Measurements from ENCODE around the gene MINDY1.

The MINDY1 gene

DNA sequence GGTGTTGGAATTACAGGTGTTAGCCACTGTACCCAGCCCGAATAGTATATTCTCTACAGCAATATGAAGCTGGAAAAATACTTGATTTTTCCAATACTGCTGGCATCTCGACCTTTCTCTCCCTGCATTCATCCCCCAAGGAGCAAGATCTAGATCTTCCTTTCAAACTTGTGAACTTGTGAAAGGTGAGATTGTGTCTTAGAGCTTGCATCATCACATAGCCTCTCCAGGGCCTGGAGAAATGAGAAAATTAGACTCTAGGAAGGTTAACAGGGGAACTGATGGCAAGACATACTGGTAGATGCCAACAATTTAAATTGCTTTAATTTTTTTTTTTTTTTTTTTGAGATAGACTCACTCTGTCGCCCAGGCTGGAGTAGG lies 3.6 kb upstream of the MINDY1 start:
- no peak for DNase-seq

DNA sequence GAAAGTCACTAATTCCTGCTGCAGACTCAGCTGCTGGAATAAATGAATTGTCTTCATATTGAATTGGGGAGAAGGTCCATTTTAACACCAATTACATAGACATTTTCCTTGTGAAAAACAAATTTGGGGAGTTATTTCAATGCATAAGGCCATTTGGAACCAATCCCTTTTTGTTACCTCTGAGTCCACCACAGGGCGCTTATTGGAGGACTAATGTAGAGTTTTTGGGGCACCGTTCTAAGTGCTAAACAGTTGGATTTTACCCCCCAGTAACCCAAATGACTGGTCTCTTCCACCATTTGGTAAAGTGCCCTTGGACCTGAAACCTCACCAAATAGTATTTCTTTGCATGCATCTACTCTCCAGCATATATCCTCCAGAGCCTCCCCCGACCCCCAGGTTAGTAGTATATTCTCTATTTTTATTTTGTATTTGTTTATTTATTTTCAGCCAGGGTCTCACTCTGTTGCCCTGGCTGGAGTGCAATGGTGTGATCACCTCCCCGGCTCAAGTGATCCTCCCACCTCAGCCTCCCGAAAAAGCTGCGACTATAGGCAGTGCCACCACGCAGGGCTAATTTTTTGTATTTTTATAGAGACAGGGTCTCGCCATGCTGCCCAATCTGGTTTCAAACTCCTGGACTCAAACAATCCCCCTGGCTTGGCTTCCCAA lies 3.1 kb upstream of the MINDY1 start:
- no peak for DNase-seq

DNA sequence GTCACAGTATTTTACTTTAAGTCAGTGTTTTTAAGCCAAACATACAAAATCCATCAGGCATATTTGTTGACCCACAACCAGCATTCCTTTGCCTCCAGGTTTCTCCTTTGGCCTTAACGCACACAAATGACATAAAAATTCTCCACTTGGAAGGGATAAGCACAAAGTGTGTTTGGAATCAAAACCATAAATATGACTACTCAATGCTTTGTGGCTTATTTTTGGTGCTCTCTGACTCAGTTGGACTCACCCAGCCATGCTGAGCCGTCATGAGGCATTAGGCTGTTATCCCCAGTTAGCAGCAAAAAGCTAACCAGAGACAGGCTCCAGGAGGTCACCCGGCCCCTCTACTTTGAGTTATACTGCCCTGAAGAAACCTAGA lies 2.5 kb upstream of the MINDY1 start:
- peak; percentile 35 to 40 for DNase-seq

DNA sequence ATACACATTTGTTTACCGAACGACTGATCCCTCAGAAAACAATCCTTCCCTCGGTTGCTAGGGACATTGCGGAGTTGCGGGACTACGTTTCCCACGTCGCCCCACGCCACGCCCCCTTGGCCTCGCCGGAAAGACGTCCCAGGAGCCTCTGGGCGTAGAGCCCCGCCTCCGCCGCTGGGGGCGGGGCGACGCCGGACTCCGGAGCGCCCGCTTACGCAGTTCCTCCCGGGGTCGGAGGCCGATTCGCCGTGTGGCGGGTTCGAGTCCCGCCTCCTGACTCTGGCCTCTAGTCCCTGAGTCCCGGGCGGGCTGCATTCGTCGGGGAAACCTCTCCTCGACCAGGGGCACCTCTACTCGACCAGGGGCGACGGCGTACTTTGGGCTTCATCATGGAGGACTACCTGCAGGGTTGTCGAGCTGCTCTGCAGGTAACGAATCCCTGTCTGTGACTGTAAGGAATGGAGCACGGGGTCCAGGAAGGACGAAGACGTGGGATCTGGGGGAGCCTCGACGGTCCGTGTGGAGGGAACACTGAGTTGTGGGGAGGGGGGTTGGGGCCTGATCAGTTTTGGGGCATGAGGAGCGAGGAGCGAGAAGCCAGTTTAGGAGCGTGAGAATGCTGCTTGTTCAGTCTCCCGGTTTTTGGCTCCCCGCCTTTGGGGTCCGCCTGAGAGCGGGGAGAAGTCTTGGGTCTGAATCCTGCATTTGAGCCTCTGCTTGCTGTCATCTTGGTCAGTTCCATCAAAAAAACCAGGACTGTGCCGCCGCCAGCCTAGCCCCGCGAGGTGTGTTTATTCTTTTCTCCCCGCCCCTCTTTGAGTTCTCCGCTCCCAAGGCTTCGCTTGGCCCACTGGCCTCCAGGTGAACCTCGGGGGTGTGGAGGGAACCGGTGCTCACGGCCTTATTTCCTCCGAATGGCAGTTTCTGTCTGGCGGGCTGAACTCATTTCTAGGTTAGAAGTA lies 1.8 kb upstream of the MINDY1 start, which contains the start of gene PRUNE1:
Gene PRUNE1 (plus strand): TSS at position 206 of the 962 bp plus-strand sequence. CDS start 184 bp downstream, at position 390.
- peak; percentile 96 to 97 for DNase-seq

DNA sequence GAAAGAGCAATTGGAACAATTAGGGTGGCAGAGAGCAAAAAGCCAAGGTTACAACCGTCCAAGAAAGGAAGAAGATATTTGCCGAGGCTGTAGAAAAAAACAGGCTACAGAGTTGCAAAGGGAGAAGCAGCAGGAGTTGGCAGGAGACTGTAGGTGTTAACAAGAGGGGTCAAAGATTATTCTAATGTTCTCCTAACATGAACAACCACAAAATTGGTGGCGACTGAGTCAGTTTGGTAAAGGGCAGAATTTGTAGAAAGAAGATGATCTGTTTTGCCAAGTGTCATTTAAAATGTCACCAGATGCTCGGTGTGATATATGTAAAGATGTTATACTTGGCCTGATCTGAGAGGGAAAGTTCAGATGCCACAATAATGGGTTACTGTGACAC lies 1.1 kb upstream of the MINDY1 start:
- no peak for DNase-seq

DNA sequence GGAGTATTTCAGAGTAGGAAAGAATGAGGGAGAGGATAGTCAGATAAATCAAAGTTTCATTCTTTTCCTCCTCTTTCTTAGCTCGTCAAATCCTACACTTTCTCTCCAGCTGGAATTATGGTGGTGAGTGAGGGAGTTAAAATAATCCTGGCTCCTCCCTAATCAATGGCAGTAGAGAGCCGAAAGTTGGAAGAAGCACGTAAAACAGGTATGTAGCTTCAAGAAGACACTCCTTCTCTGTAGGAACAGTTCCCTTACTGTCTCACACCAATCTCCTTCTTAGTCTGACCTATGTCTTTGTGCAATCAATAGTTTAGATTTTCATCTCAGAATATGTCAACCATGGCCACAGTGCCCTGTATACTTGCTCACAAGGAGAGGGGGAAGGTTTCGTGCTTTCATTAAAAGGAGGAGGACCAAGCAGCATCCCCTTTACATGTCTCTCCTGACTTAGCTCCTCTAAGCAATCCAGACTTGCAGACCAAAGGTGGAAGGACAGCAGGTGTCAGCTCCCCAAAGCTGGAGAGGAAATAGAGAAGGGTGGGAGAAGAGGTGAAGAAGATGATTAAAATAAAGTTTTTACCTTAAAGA lies 878 bp downstream of the MINDY1 start:
- no peak for DNase-seq

DNA sequence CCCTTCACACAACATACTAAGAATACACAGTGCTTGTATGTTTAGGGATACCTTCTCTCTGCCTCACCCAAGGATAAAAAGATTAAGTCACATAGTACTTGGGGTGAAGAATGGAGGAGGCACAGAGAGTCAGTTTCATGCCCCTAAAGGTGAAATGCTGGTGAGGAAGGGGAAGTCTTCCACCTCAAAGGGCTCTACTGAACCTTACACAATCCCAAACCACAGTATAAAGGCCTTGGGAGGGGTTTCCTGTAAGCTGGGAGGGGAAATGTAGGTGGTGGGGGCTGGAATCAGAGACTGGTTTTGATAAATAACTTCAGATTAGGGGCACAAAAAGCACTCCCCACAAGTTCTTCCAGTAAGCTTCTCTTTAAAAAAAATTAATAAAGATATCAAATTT lies 3.5 kb downstream of the MINDY1 start:
- DNase-seq: no peak

DNA sequence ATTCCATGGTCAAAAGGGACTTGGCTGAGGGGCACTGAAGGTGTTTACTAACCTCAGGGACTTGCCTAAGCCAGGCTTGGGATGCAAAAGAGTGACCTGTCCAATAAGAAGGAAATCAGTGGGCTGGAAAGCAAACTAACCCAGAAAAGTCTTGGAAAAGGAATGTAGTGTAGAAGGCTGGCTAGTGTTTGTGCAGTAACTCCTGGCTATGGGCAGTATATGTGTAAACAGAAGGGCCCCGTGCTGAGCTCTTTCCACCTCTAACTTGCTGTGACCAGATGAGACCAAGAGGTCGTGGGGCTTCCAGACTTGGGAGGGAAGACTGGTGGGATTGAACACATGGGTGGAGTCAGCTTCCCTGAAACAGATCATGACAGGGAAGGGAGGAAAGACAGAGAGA lies 4.1 kb downstream of the MINDY1 start:
- no peak for DNase-seq

DNA sequence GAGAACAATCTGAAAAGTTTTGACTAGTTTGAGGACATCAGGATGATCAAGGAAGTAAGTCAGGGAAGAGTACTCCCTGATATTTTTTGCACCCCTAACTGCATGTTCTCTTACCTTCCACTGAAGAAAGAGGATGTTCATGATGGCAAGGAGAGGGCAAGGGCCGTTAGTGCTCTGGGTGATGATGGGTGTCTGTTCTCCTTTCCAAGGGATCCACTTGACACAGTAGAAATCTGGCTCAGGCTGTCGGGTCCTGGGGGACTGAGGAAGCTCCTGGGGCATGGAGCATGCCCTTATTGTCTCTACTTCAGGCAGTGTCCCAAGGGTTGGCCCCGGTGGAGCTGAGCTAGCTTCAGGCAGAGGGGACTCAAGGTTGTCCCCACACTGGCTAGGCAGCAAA lies 4.7 kb downstream of the MINDY1 start:
- no peak for DNase-seq

DNA sequence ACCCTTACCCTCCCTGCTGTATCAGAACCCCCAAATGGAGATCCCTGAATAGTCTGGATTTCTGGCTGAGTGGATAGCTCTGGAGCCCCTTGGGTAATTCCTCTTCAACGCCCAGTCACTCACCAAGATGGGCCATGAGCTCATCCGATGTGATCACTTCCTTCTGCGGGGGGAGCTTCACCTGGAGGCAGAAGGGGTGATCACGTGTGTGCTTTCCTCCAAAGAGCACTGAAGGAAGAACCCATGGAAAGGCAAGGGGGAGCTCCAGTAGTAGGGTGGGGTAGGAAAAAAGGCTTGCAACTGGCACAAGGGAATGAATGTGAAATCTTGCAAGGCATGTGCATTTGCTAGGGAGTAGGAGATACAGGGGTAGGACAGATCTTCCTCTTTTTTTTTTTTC lies 5.1 kb downstream of the MINDY1 start:
- DNase-seq: no peak

DNA sequence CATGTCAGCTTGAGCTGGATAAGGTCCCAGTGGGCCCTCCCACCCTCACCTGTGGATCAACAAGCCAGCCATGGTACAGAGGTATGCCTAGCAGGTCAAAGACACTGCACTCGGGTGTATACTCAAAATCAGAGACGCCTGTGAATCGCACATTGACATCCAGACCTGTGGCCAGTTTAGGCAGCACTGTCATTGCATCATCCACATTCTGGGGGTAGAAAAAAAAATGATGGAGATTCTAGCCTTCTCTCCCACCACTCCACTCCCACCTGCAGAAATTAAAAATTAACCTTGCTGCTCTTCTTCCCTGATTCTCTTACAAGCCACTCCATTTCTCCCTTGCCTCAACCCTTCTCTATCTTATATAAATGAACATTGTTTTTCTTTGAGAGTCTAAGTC lies 6.3 kb downstream of the MINDY1 start:
- DNase-seq: no peak

DNA sequence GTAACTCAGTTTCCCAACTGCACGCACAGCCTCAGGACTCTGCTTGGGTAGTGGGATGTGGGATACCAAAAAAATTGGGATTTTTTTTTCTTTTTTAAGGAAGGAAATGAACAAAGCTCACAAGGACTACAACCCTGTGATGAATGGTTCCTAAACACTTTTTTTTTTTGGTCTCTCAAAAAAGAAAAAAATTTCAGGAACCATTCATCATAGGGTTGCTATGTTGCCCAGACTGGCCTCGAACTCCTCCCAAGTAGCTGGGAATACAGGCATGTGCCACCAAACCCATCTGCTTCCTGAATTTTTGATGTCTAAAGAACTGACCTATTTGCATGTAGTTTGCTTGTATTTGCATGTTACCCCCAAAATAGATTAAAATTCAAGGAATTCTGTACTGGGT lies 6.8 kb downstream of the MINDY1 start:
- no peak for DNase-seq

DNA sequence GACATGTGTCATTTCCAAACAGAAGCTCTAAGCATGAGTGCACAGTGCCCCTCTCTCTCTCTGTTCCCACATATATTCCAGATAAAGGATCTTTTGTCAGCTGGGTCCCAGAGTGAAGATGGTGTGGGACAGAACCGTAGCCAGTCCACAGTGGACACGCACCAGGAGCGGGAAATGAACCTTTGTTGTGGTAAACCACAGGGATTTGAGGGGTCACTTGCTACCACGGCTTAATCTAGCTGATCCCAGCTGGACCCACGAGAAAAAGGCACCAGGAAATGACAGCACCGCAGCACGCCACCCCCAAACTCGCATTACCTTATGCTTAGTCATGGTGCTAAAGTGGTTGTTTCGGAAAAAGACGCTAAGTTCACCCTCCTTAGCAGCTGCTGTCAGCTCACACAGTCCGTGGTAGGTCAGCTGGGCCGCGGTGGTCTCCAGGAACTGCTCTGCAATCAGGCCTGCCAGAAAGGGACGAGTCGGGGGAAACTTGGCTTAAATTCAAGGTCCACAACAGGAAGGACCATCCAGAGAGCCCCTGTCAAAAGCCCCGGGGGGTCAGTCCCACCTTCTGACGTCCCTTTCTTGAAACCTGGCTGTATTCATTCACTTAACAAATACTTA lies 7.5 kb downstream of the MINDY1 start:
- peak; percentile 52 to 60 for DNase-seq

DNA sequence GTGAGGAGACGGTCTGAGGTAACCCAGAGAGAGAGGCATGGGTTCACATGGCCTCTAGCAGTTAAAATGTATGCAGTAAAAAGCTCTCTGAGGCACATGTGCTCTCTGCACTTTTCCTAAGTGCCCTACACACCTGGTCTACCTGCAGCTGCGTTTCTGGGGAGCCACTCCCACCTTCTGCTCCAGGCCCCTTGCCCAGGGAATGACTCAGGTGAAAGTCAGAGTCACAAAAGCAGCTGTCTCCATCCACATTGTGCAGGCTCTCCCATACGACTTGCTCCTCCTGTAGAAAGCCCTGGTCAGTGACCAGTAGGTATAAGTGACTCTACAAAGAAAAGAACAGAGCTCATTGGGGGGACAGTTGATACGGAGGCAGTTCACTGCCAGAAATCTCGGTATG lies 8.8 kb downstream of the MINDY1 start:
- DNase-seq: no peak

DNA sequence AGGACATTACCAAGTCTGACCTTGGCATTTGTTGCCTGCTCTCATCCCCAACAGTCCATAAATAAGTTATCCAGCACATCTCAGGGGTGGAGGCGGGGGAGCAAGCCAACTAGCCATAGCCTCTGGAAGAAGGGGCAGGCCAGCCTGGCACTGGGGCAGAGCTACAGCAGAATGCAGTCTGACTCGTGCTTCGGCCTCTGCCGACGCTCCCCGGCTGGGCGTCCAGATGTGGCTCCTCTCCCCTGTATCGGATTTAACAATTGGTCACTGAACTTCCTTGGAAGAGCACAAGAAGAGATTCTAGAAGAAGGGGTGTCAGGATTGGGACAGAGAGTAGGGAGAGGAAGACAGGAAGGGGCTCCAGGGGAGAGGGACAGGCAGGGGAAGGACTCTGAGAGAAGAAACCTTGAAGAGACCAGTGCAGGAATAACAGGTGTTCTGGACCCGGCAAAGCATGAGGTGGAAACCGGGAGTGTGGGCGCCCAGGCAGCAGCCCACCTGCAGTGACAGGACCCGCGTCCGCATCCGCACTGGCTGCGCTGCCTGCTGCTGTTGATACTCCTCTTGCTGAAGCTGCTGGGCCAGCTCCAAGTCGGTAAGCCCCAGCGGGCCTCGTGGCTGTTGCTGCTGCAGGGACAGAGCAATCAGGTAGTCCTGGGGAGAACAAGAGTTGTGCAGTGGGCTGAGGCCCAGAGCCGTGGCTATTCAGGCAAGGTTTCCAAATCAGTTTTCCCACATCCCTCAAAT lies 9.4 kb downstream of the MINDY1 start:
- no peak for DNase-seq

DNA sequence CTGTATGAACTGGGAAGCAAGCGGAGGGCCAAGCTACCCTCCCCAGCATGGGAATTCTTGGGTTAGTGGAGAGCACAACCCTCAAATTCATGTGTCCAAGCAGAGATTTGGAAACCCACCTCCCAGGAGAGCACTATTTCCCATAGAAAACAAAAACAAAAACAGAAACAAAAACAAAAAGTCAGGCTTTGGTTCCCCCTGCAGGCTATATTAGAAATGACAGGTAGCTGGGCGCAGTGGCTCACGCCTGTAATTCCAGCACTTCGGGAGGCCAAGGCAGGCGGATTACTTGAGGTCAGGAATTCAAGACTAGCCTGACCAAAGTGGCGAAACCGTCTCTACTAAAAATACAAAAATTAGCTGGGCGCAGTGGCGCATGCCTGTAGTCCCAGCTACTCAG lies 10.8 kb downstream of the MINDY1 start:
- peak in 1 of 2 experiments; percentile 45 for DNase-seq

DNA sequence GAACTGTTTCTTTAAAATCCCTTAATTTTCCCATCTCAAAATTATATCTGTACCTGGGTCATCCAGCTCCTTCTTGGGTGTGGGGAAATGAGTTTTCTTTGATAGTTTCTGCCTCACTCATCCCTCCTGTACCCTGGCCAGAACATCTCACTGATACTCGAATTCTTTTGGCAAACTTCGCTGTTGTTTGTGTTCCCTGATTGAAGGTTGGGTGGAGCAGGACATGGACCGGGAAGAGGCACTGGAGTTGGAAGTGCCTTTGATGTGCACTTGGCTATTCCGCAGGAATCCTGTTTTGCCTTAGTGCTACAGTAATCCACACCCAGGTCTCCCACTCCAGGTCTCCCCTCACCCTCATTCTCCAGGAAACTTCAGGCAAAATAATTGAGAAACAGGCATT lies 11.2 kb downstream of the MINDY1 start:
- DNase-seq: no peak

DNA sequence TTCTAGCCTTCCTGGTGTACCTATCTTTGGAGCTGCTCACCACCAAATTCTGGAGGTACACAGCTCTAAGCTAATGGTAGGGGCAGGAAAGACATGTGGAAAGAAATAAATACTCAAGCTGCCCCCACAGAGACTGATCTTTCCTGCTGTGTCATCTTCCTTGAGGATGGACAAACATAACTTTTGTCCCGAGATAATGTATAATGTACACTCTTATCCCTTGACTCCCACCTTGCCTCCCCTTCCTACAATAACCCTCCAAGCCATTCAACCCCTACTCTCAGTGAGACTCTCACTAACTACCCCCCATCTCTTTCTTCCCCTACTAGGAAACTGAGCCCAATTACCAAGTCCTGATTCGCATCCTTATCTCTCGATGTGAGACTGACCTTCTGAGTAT lies 12.5 kb downstream of the MINDY1 start:
- DNase-seq: no peak

DNA sequence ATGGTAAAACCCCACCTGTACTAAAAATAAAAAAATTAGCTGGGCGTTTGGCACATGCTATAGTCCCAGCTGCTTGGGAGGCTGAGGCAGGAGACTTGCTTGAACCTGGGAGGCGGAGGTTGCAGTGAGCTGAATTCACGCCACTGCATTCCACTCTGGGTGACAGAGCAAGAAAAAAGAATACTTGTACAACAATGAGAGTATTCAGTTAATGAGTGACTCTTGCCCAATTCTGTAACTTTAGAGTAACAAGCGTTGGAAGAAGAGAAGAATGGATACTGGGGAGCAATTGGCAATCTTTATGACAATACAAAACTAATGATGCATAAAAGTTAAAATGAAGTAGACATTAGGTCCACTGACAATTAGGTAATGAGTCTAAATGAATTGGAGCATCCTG lies 14.1 kb downstream of the MINDY1 start:
- DNase-seq: no peak

DNA sequence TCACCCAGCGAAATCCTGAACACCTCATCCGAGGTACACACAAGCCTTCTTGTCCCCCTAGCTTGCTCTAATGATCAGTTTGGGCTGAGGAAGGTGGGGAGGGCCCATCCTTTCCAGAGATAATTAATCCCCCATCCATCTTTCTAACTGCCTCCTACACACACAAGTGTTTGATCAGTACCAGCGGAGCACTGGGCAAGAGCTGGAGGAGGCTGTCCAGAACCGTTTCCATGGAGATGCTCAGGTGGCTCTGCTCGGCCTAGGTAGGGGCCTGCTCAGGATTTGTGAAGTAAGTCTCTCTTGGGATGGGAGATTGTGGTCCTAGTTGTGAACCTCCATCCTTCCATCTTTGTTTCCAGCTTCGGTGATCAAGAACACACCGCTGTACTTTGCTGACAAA lies 18.8 kb downstream of the MINDY1 start:
- no peak for DNase-seq

DNA sequence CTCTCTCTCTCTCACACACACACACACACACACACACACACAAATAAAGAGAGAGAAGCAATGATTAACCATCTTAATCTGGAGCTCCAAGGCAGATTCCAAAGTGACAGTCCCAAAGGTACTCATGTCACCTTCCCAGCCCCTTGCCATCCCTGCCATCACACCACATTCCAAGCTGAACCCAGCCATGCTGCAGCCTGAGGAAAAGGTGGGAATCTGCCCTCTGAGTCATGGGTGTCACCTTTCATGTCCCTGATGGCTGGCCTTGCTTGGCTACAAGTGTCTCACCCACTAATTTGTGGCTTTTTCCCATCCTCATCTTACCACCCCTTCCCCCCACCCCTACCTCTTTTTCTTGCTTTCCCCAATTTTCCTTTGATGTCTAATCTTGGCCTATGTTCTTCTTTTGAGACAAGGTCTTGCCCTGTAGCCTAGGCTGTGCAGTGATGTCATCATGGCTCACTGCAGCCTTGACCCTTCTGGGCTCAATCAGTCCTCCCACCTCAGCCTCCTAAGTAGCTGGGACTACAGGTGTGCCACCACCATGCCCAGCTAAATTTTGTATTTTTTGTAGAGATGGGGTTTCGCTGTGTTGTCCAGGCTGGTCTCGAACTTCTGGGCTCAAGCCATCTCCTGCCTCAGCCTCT lies 21.4 kb downstream of the MINDY1 start:
- no peak for DNase-seq

Measured in activated T-cell treated with anti-CD3 and anti-CD28 coated beads, Interleukin-2, amount 50 U/mL, for 48 hours (primary cell).